ENCODE data around the gene ARRB1.

GRCh38 chr11:75333807-75334140 is 17.7 kb downstream of the ARRB1 start:
- TF ChIP-seq POLR2A (IDR thresholded peaks at IDR 0.05) = no peak
- TF ChIP-seq CTCF (IDR thresholded peaks at IDR 0.05) = no peak
